Measurements from ENCODE around the gene SYNRG.

The SYNRG gene

DNA sequence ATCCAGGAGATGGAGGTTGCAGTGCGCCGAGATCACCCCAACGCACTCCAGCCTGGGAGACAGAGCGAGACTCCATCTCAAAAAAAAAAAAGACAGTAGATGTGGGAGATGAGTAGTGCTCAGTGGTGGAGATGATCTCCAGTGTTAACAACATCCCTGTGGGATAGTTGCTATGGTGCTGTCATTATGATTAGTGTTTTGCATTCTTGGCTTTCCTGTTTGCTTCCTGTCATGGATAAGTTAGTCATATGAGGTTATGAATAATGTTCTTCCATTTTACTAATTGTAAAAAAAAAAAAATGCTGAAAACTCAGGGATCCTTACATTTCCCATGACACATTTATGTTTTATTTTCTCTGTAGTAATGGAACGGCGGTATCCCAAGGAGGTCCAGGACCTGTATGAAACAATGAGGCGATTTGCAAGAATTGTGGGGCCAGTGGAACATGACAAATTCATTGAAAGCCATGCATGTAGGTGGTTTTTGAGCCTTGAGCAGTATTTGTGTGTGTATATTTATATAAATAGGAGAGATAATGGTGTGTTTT, 144.1 kb downstream of the SYNRG start:
- in situ Hi-C loops (cut with HindIII; ENCODE audit: low sequenced_read_pairs), result no loop called here
- TF ChIP-seq, protein P1, sequence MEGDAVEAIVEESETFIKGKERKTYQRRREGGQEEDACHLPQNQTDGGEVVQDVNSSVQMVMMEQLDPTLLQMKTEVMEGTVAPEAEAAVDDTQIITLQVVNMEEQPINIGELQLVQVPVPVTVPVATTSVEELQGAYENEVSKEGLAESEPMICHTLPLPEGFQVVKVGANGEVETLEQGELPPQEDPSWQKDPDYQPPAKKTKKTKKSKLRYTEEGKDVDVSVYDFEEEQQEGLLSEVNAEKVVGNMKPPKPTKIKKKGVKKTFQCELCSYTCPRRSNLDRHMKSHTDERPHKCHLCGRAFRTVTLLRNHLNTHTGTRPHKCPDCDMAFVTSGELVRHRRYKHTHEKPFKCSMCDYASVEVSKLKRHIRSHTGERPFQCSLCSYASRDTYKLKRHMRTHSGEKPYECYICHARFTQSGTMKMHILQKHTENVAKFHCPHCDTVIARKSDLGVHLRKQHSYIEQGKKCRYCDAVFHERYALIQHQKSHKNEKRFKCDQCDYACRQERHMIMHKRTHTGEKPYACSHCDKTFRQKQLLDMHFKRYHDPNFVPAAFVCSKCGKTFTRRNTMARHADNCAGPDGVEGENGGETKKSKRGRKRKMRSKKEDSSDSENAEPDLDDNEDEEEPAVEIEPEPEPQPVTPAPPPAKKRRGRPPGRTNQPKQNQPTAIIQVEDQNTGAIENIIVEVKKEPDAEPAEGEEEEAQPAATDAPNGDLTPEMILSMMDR (IDR thresholded peaks at IDR 0.05; ENCODE audit: low read depth, low read length, missing control alignments), result no peak
- no peak overlapping the region for H3K4me3 ChIP-seq (ENCODE audit: low read depth, low read length)
- no peak for DNase-seq (ENCODE audit: low read depth)
